KG1 (cell line): ENCODE measurements around the gene NAALADL2.

Source experiments
- DNase-seq: peaks from one replicate; lab custom pipeline; 2025; lab: John Stamatoyannopoulos, UW

The NAALADL2 gene

DNA sequence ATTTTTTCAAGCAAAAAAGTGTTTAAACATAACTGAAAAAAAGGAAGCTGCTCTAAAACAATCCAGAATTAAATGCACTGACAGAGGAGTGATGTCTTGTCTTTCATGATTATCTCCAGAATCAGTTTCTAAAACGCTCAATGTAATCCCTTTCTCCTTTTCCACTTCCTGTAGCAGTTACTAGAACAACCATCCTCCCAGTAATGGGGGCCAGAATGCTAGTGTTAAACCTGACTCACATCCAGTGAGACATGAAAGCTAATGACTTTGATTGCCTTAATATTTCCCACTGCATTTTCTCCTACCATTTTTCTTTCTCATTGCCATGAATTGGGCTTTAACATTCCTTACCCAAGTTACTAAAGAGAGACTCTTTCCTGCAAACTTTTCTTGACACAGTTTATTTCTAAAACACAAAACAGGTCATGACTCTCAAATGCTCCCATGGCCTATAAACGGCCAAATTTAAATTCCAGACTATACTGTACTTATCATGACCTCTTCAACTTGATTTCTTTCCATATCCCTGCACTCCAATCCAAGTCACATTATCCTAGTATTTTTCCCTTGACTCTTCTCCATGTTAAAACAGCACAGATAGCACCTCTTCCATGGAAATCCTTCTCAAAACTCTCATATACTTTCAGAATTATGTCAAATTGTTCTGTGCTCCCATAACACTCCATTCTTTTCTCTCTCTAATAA is 341.4 kb downstream of the NAALADL2 start:
- DNase-seq: no peak

- no peak for DNase-seq
Measured at GRCh38 chr3:175207361-175207760, 348.2 kb downstream of the NAALADL2 start.

- no peak for DNase-seq
Measured at GRCh38 chr3:175208326-175208725, 349.2 kb downstream of the NAALADL2 start.

DNA sequence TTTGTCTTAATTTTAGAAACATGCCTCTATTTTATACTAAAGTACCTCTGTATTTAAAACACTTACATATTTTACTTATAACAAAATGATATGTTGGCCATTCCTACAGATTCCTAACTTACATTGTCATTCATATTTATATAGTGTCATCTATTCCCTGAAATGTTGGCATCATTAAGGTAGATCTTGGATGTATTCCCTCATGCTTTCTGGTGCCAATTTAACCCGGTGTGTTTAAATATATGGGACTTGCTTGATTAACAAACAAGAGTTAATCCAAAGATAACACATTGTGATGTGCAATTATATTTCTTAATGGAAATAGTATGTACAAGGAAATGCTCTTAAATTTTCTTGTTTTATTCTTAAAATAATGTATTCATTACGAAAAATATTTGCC is 352.3 kb downstream of the NAALADL2 start:
- no peak for DNase-seq

DNA sequence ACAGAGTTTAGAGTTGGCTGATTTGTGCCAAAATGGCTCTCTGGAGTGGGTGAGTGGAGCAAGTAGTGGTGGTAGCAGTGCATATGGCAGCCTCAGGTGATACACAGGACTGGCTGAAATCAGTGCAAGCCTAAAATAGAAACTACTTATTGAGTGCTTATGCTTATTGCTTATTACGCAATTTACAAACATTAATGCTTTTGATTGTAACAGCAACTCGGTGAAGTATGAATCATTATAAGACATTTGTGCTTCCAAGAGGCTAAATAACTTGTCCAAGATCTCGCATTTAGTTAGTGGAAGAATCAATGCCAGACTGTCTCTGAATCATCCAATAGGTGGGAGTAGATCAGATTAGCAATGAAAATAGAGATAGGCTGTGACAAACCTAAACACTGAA is 353.8 kb downstream of the NAALADL2 start:
- no peak for DNase-seq

GRCh38 chr3:175214216-175214615 is 355.1 kb downstream of the NAALADL2 start:
- no peak for DNase-seq

DNA sequence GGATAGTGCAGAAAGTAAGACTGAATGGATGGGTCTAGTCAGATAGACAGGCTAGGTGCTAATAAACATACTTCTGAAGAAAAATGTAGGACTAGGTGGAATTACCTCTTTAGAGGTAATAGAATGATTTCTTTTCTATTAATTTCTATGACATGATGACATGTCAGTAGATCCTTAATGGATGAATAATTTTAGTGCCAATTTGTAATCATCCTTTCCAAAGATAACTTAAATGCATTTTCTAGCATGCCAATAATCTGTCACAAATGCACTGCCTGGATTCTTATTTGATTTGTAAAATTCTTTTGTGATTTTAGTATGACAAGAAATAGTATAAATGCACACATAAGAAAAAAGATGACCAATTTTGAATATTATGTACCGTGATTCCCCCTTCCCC is 356.7 kb downstream of the NAALADL2 start:
- no peak for DNase-seq

DNA sequence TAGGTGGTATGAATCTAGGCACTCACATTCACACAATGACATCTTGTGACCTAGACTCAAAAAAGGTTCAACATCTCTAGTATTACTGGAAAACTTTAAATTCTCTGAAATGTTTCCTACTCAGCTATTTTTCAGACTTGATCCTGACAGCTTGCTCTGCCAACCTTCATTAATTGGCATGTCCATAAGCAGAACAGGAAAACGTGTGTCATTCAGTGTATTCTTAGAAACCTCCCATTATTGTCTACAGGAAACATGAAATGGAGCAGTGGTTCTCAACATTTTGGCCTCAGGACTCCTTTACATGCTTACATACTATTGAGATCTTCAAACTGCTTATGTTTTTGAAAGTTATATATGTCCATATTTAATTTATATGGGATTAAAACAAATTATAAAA is 363.2 kb downstream of the NAALADL2 start:
- DNase-seq: no peak

DNA sequence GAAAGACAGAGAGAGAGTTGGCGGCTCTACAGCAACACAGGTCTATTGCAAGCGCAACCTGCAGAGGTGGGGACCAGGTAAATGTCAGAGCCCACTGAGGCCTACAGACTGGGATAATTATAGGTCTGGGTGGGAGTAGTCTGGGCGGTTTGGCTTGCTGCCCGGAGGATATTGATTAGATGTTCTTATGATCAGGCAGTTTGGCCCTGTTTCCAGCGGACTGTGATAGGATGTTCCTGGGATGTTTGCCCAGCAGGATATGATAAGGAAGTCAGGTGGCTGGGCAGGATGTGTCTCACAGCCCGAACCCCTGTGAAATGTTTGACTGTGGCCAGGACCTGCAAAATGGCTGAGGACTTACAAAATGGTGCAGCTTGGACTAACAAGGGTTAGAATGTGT is 364.9 kb downstream of the NAALADL2 start:
- no peak for DNase-seq

DNA sequence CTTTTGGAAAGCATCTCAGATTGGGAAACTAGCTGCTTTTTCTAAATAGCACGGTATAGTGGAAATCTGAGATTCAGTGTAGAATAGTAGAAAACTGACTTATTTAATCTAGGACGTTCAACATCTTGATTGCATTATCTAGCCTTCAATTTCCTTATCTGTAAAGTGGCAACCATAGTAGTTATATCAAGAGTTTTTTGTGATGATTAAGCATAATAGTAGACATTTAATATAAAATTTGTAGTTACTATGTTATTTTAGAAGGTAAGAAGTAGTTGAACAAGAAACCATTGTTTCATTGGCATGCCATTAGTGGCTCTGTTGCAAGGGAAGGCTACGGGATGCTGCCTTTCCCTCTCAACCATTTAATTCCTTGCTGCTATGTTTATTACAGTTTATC is 367.3 kb downstream of the NAALADL2 start:
- DNase-seq: no peak

DNA sequence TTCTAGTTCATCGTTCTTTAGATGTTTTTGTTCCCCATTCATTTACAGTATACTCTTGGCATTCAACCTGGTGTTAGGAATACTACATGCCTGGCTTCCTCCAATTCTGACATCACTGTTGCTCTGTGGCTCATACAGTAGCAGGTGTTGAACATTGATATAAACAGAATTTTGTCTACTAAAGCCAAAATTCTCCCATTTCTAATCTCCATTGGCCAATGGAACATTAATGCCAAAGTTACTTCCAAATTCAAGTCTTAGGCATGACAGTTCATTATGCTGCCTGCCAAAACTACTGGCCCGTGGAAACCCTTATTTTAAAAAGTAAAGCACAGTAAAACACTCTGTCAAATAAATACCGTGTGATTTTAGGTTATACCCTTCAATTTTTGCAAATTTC is 368.0 kb downstream of the NAALADL2 start:
- no peak for DNase-seq

- no peak for DNase-seq
Measured at GRCh38 chr3:175233957-175234940, 375.1 kb downstream of the NAALADL2 start.

DNA sequence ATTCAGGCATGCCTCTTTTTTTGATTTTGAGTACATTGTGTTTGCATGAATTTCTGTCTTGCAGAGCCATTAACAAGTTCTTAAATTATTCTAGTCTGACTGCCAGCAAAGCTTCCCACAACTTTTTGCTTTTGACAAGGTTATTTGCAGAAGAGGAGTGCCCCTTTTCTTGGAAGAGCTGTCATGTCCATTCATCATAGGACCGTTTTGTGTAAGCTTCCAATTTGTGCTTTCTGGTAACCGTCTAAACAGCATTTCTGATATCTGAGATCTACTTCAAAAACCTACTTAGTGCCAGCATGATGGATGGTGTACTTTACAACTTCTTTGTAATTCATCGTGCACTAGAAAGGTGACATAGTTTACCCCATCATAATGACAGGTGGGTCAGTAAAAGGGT is 379.7 kb downstream of the NAALADL2 start:
- DNase-seq: no peak

DNA sequence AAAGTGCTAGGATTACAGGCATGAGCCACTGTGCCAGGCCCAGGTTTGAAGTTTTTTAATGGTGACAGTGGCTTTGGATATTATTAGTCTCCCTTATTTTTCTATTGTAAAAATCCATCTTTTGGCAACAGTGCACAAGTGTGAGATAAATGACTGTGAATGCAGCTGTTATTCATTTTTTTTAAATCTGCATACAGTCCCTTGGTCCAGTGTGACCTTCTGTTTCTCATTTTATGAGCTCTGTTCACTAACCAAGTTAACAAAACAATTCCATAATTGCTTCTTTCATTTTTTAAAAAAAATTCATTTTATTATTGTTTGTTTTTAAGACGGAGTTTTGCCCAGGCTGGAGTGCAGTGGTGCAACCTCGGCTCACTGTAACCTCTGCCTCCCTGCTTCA is 381.8 kb downstream of the NAALADL2 start:
- no peak for DNase-seq

- no peak for DNase-seq
Measured at GRCh38 chr3:175242243-175242642, 383.1 kb downstream of the NAALADL2 start.

- no peak for DNase-seq
Measured at GRCh38 chr3:175246234-175246633, 387.1 kb downstream of the NAALADL2 start.

- DNase-seq: no peak
Measured at GRCh38 chr3:175246766-175247165, 387.6 kb downstream of the NAALADL2 start.

- no peak for DNase-seq
Measured at GRCh38 chr3:175247629-175248028, 388.5 kb downstream of the NAALADL2 start.

DNA sequence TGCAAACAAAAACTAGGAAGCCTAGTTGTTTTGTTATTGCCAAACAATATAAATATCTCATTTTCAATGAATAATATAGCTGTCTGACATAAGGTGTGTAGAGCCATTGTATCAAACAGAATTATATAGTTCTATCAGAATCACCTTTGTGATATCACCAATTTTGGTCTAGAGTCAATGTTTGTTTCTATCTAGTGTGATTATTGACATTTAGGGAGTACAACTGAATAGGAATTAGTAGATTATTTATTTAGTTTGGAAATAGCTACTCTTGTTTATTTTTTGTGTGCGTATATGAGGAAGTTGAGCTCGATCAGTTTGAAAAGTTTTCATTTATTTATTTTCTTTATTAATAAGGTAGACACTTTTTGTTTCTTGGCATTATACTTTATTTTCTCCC is 389.7 kb downstream of the NAALADL2 start:
- DNase-seq: no peak

DNA sequence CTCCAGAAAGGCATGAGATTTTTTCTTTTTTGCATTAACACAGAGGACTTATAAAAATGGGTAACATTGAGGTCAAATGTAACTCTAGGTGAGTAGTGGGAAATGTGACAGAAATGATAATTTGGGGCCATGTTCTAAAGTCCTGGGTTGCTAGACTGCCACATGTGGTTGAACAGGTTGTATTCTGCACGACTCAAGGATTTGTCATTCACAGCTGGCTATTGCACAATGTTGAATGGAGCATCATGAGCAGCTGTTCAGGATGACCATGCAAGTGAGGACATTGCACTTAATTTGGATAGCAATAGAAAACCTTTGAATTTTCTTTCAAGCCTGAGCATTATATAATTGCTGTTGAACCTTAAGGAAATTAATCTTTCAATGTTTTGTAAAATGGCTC is 396.6 kb downstream of the NAALADL2 start:
- DNase-seq: no peak

- no peak for DNase-seq
Measured at GRCh38 chr3:175257123-175257522, 398.0 kb downstream of the NAALADL2 start.

DNA sequence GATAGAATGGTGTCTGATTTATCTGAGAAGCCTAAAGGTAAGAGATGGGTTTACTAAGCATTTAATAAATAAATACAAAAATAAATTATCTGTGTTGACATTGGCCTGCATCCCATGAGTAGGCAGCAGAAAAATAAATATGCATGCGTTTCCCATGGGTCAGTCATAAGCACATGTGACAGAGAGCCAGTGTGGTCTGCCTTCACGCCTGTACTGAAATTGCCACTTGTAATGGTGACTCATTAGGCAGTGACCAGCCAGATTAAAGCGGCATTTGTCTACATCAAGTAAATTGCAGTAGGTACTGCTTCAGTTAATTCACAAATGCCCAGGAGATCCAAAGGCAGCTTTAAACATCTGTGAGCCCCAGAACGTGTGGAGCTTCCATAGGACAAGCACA is 399.6 kb downstream of the NAALADL2 start:
- no peak for DNase-seq

GRCh38 chr3:175260145-175260794 is 401.1 kb downstream of the NAALADL2 start:
- DNase-seq: no peak
